GM12801 (cell line): ENCODE measurements around the gene CCDC136.

Experiments
- TF ChIP-seq, protein P1 (sequence below): IDR thresholded peaks from one replicate; pipeline ENCODE4 v1.5.1; 2011; ENCODE audit warnings: control low read depth; ENCODE audit not compliant: insufficient read length; ENCODE audit errors: extremely low read depth

CCDC136 gene

DNA sequence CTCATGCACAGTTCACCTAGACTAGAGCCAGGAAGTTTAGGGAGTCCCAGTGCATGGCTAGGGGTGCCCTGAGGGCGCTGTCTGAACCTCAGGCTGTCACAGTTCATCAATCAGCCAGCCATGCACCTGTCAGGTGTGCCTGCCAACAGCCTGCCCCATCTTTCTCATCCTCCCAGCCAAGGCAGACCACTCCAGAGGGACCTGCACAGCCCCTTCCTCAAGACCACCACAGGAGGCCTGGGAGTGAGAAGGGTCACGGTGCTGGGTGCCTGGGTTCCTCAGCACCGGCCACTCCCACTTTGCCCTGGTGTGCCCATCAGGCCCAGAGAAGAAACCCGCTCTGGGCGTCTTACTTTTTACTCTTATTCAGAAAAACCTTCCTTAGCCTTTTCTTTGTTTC is 79.3 kb downstream of the CCDC136 start:
- TF ChIP-seq, protein P1, sequence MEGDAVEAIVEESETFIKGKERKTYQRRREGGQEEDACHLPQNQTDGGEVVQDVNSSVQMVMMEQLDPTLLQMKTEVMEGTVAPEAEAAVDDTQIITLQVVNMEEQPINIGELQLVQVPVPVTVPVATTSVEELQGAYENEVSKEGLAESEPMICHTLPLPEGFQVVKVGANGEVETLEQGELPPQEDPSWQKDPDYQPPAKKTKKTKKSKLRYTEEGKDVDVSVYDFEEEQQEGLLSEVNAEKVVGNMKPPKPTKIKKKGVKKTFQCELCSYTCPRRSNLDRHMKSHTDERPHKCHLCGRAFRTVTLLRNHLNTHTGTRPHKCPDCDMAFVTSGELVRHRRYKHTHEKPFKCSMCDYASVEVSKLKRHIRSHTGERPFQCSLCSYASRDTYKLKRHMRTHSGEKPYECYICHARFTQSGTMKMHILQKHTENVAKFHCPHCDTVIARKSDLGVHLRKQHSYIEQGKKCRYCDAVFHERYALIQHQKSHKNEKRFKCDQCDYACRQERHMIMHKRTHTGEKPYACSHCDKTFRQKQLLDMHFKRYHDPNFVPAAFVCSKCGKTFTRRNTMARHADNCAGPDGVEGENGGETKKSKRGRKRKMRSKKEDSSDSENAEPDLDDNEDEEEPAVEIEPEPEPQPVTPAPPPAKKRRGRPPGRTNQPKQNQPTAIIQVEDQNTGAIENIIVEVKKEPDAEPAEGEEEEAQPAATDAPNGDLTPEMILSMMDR = no peak
